IMR-90 (cell line): ENCODE results near the gene PKNOX1.
"Not testable (repeated sequence)": the region's sequence is repeated elsewhere in the genome, so short reads cannot be mapped to it uniquely, and the experiment has no call there.

ENCODE experiments used
- BHLHE40 ChIP-seq: fragments of 150-350 bp; IDR thresholded peaks from 2 replicates; pipeline ENCODE4 v1.6.1; 2016; ENCODE audit warnings: mild to moderate bottlenecking, low read depth, low read length
- CEBPB ChIP-seq: IDR thresholded peaks from 2 replicates; pipeline ENCODE4 v1.6.1; 2012; ENCODE audit warnings: low read depth, low read length, improper control_type of control experiment
- MAFK ChIP-seq: IDR thresholded peaks from 2 replicates; pipeline ENCODE4 v1.6.1; 2012; ENCODE audit warnings: low read depth, low read length, improper control_type of control experiment
- MAZ ChIP-seq: IDR thresholded peaks from 2 replicates; pipeline ENCODE4 v1.6.1; 2012; ENCODE audit warnings: low read depth, mild to moderate bottlenecking, low read length, improper control_type of control experiment, moderate library complexity, borderline replicate concordance
- MXI1 ChIP-seq: IDR thresholded peaks from 2 replicates; pipeline ENCODE4 v1.6.1; 2012; ENCODE audit warnings: low read depth, mild to moderate bottlenecking, low read length, moderate library complexity, borderline replicate concordance
- POLR2A ChIP-seq: IDR thresholded peaks from 2 replicates; pipeline ENCODE4 v1.6.1; 2012; ENCODE audit warnings: mild to moderate bottlenecking, low read depth, low read length
- RAD21 ChIP-seq: IDR thresholded peaks from 2 replicates; pipeline ENCODE4 v1.6.1; 2012; ENCODE audit warnings: low read length, improper control_type of control experiment
- RCOR1 ChIP-seq: IDR thresholded peaks from 2 replicates; pipeline ENCODE4 v1.6.1; 2012; ENCODE audit warnings: mild to moderate bottlenecking, low read length, improper control_type of control experiment; ENCODE audit not compliant: insufficient replicate concordance
- RFX5 ChIP-seq: IDR thresholded peaks from 2 replicates; pipeline ENCODE4 v1.8.0; 2012; ENCODE audit warnings: low read depth, mild to moderate bottlenecking, low read length, moderate library complexity
- SMC3 ChIP-seq: fragments of 150-350 bp; IDR thresholded peaks from 2 replicates; pipeline ENCODE4 v1.6.1; 2016; ENCODE audit warnings: low read depth, mild to moderate bottlenecking, antibody characterized with exemption, low read length, moderate library complexity
- TF ChIP-seq, protein P1 (sequence below): conservative IDR thresholded peaks from 2 replicates; pipeline ENCODE4 v1.5.1; 2012; ENCODE audit warnings: mild to moderate bottlenecking, low read depth, low read length, improper control_type of control experiment
- TF ChIP-seq, protein P2 (sequence below): fragments of 150-350 bp; IDR thresholded peaks from 2 replicates; pipeline ENCODE4 v1.6.1; 2017; ENCODE audit warnings: mild to moderate bottlenecking, antibody characterized with exemption, low read length, low read depth
- TF ChIP-seq, protein P3 (sequence below): fragments of 150-350 bp; IDR thresholded peaks from 2 replicates; pipeline ENCODE4 v1.6.1; 2016; ENCODE audit warnings: low read depth, mild to moderate bottlenecking, low read length, moderate library complexity, borderline replicate concordance

DNA sequence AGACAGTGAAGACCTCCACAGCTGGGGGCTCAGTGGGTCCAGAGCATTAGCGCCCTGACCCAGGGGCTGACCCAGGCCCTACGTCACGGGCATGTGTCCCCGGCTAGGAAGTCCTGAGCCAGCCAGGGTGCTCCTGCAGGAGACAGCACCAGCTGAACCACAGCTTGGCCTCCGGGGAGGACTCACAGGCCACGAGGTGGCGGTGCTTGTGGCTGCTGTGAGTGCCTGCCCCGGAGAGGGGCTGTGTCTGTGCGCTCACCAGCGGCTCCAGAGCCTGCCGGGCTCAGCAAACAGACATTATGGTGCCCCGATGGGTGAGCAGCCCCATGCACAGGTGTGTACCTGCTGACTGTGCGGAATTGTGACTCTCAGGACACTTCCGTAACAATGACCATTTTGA, 70.2 kb downstream of the PKNOX1 start:
- TF ChIP-seq, protein P1, sequence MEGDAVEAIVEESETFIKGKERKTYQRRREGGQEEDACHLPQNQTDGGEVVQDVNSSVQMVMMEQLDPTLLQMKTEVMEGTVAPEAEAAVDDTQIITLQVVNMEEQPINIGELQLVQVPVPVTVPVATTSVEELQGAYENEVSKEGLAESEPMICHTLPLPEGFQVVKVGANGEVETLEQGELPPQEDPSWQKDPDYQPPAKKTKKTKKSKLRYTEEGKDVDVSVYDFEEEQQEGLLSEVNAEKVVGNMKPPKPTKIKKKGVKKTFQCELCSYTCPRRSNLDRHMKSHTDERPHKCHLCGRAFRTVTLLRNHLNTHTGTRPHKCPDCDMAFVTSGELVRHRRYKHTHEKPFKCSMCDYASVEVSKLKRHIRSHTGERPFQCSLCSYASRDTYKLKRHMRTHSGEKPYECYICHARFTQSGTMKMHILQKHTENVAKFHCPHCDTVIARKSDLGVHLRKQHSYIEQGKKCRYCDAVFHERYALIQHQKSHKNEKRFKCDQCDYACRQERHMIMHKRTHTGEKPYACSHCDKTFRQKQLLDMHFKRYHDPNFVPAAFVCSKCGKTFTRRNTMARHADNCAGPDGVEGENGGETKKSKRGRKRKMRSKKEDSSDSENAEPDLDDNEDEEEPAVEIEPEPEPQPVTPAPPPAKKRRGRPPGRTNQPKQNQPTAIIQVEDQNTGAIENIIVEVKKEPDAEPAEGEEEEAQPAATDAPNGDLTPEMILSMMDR, result not testable (repeated sequence)
- TF ChIP-seq MAFK, RFX5, CEBPB, BHLHE40, SMC3, POLR2A, RAD21, MXI1, MAZ, RCOR1: not testable (repeated sequence)
- TF ChIP-seq, protein P2, sequence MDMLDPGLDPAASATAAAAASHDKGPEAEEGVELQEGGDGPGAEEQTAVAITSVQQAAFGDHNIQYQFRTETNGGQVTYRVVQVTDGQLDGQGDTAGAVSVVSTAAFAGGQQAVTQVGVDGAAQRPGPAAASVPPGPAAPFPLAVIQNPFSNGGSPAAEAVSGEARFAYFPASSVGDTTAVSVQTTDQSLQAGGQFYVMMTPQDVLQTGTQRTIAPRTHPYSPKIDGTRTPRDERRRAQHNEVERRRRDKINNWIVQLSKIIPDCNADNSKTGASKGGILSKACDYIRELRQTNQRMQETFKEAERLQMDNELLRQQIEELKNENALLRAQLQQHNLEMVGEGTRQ, result not testable (repeated sequence)
- TF ChIP-seq, protein P3, sequence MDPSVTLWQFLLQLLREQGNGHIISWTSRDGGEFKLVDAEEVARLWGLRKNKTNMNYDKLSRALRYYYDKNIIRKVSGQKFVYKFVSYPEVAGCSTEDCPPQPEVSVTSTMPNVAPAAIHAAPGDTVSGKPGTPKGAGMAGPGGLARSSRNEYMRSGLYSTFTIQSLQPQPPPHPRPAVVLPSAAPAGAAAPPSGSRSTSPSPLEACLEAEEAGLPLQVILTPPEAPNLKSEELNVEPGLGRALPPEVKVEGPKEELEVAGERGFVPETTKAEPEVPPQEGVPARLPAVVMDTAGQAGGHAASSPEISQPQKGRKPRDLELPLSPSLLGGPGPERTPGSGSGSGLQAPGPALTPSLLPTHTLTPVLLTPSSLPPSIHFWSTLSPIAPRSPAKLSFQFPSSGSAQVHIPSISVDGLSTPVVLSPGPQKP, result not testable (repeated sequence)
